ENCODE results near the gene ALCAM.
A peak's percentile ranks its signal among the peaks of the same experiment; 100 is the strongest.

ALCAM gene

GRCh38 chr3:105369500-105370371 lies 3.0 kb downstream of the ALCAM start:
- H3K79me1 ChIP-seq (ENCODE audit: low read length): peaks cover 12% of the 10 kb centered on the region
- no peak overlapping the region for H2AK5ac ChIP-seq (ENCODE audit: low read length)
- H4K8ac ChIP-seq (ENCODE audit: low read depth, low read length): peak overlapping the region; percentile 72
- no peaks in the 10 kb centered on the region for H3K9me3 ChIP-seq (ENCODE audit: insufficient read depth, low read depth, low read length)
- H2BK120ac ChIP-seq (ENCODE audit: insufficient read depth, low read length, poor library complexity): peak overlapping the region; percentile 2
- peaks cover 0 to 3% of the 10 kb centered on the region in 2 experiments for H3K4me1 ChIP-seq (ENCODE audit: control insufficient read depth in 1 of 2, insufficient read depth in 2 of 2, low read length in 2 of 2)
- H3K4ac ChIP-seq (ENCODE audit: low read depth, low read length): peak overlapping the region; percentile 36
- H4K12ac ChIP-seq (ENCODE audit: low read depth, low read length): peak overlapping the region; percentile 11
- peak overlapping the region; percentile 76 for H3K4me3 ChIP-seq (ENCODE audit: low read depth, low read length)
- H3K4me2 ChIP-seq (ENCODE audit: low read length): peak overlapping the region; percentile 93
- no peaks in the 10 kb centered on the region for H3K27me3 ChIP-seq (ENCODE audit: insufficient read depth, low read length)
- peak in 1 of 2 donors; percentile 29 for DNase-seq
- H3K79me2 ChIP-seq (ENCODE audit: control insufficient read depth, insufficient read depth, low read length, poor library complexity): peaks cover 10% of the 10 kb centered on the region
- H3K36me3 ChIP-seq (ENCODE audit: control insufficient read depth in 1 of 2, insufficient read depth in 2 of 2, low read length in 2 of 2): no peaks in the 10 kb centered on the region
- peak overlapping the region; percentile 32 for H3K18ac ChIP-seq (ENCODE audit: low read length)
- H3K9ac ChIP-seq (ENCODE audit: low read length): peak overlapping the region; percentile 69
- H2AFZ ChIP-seq (ENCODE audit: insufficient read depth, low read length, poor library complexity): peak overlapping the region; percentile 56
- H2BK12ac ChIP-seq (ENCODE audit: low read length): no peak overlapping the region
- peak overlapping the region; percentile 8 for H3K27ac ChIP-seq (ENCODE audit: low read depth, low read length)
- no CpG with 5 or more reads among the region's 22 CpGs for WGBS (ENCODE audit: extremely low coverage, insufficient coverage, insufficient read length)
- H3K23ac ChIP-seq (ENCODE audit: low read length): no peak overlapping the region
- peak overlapping the region; percentile 11 for H3K14ac ChIP-seq (ENCODE audit: low read length)
- peak overlapping the region; percentile 0 for H4K91ac ChIP-seq (ENCODE audit: low read depth, low read length)
- peak overlapping the region; percentile 8 for H2BK5ac ChIP-seq (ENCODE audit: low read depth, low read length, poor library complexity)

GRCh38 chr3:105373383-105373782 lies 6.7 kb downstream of the ALCAM start:
- no peak overlapping the region for H4K8ac ChIP-seq (ENCODE audit: low read depth, low read length)
- no peak overlapping the region for H3K18ac ChIP-seq (ENCODE audit: low read length)
- H3K23ac ChIP-seq (ENCODE audit: low read length): no peak overlapping the region
- no peak for DNase-seq
- H3K27ac ChIP-seq (ENCODE audit: low read depth, low read length): no peak overlapping the region
- H2BK120ac ChIP-seq (ENCODE audit: insufficient read depth, low read length, poor library complexity): no peak overlapping the region
- no peak overlapping the region for H3K14ac ChIP-seq (ENCODE audit: low read length)
- H3K4me2 ChIP-seq (ENCODE audit: low read length): no peak overlapping the region
- peaks cover 5% of the 10 kb centered on the region for H3K79me1 ChIP-seq (ENCODE audit: low read length)
- H3K4ac ChIP-seq (ENCODE audit: low read depth, low read length): no peak overlapping the region
- no peak overlapping the region for H3K4me3 ChIP-seq (ENCODE audit: low read depth, low read length)
- no peak overlapping the region for H4K12ac ChIP-seq (ENCODE audit: low read depth, low read length)
- H3K9me3 ChIP-seq (ENCODE audit: insufficient read depth, low read depth, low read length): no peaks in the 10 kb centered on the region
- peaks cover 4% of the 10 kb centered on the region for H3K79me2 ChIP-seq (ENCODE audit: control insufficient read depth, insufficient read depth, low read length, poor library complexity)
- no peak overlapping the region for H3K9ac ChIP-seq (ENCODE audit: low read length)
- no peaks in the 10 kb centered on the region for H3K4me1 ChIP-seq (ENCODE audit: control insufficient read depth in 1 of 2, insufficient read depth in 2 of 2, low read length in 2 of 2)
- H3K27me3 ChIP-seq (ENCODE audit: insufficient read depth, low read length): no peaks in the 10 kb centered on the region
- H3K36me3 ChIP-seq (ENCODE audit: control insufficient read depth in 1 of 2, insufficient read depth in 2 of 2, low read length in 2 of 2): no peaks in the 10 kb centered on the region
- H2AFZ ChIP-seq (ENCODE audit: insufficient read depth, low read length, poor library complexity): no peak overlapping the region
- no peak overlapping the region for H2BK5ac ChIP-seq (ENCODE audit: low read depth, low read length, poor library complexity)
- H2AK5ac ChIP-seq (ENCODE audit: low read length): no peak overlapping the region
- H4K91ac ChIP-seq (ENCODE audit: low read depth, low read length): no peak overlapping the region
- H2BK12ac ChIP-seq (ENCODE audit: low read length): no peak overlapping the region

- Histone ChIP-seq H3K4me3 (ENCODE audit: low read depth, low read length) (no peak overlapping the region), H2AK5ac (ENCODE audit: low read length) (no peak overlapping the region), H3K14ac (ENCODE audit: low read length) (no peak overlapping the region), H3K27ac (ENCODE audit: low read depth, low read length) (no peak overlapping the region), H3K79me1 (ENCODE audit: low read length) (no peaks in the 10 kb centered on the region), H2AFZ (ENCODE audit: insufficient read depth, low read length, poor library complexity) (no peak overlapping the region), H4K12ac (ENCODE audit: low read depth, low read length) (no peak overlapping the region), H3K23ac (ENCODE audit: low read length) (no peak overlapping the region), H3K4me2 (ENCODE audit: low read length) (no peak overlapping the region), H2BK12ac (ENCODE audit: low read length) (no peak overlapping the region), H2BK120ac (ENCODE audit: insufficient read depth, low read length, poor library complexity) (no peak overlapping the region), H3K9me3 (ENCODE audit: insufficient read depth, low read depth, low read length) (no peaks in the 10 kb centered on the region), H4K8ac (ENCODE audit: low read depth, low read length) (no peak overlapping the region), H3K18ac (ENCODE audit: low read length) (no peak overlapping the region), H2BK5ac (ENCODE audit: low read depth, low read length, poor library complexity) (no peak overlapping the region), H3K9ac (ENCODE audit: low read length) (no peak overlapping the region), H3K4me1 (ENCODE audit: control insufficient read depth in 1 of 2, insufficient read depth in 2 of 2, low read length in 2 of 2) (no peaks in the 10 kb centered on the region), H4K91ac (ENCODE audit: low read depth, low read length) (no peak overlapping the region), H3K36me3 (ENCODE audit: control insufficient read depth in 1 of 2, insufficient read depth in 2 of 2, low read length in 2 of 2) (no peaks in the 10 kb centered on the region), H3K4ac (ENCODE audit: low read depth, low read length) (no peak overlapping the region), H3K79me2 (ENCODE audit: control insufficient read depth, insufficient read depth, low read length, poor library complexity) (no peaks in the 10 kb centered on the region), H3K27me3 (ENCODE audit: insufficient read depth, low read length) (no peaks in the 10 kb centered on the region)
- DNase-seq: no peak
- no CpG with 5 or more reads among the region's 8 CpGs for WGBS (ENCODE audit: extremely low coverage, insufficient coverage, insufficient read length)
Measured at GRCh38 chr3:105375750-105376511, 9.2 kb downstream of the ALCAM start.

- Histone ChIP-seq H3K36me3 (ENCODE audit: control insufficient read depth in 1 of 2, insufficient read depth in 2 of 2, low read length in 2 of 2) (no peaks in the 10 kb centered on the region), H3K14ac (ENCODE audit: low read length) (no peak overlapping the region), H3K4me3 (ENCODE audit: low read depth, low read length) (no peak overlapping the region), H3K27me3 (ENCODE audit: insufficient read depth, low read length) (no peaks in the 10 kb centered on the region), H2AFZ (ENCODE audit: insufficient read depth, low read length, poor library complexity) (no peak overlapping the region), H2BK120ac (ENCODE audit: insufficient read depth, low read length, poor library complexity) (no peak overlapping the region), H4K12ac (ENCODE audit: low read depth, low read length) (no peak overlapping the region), H3K79me1 (ENCODE audit: low read length) (no peaks in the 10 kb centered on the region), H3K18ac (ENCODE audit: low read length) (no peak overlapping the region), H3K23ac (ENCODE audit: low read length) (no peak overlapping the region), H3K9me3 (ENCODE audit: insufficient read depth, low read depth, low read length) (no peaks in the 10 kb centered on the region), H3K4me2 (ENCODE audit: low read length) (no peak overlapping the region), H2BK12ac (ENCODE audit: low read length) (no peak overlapping the region), H2BK5ac (ENCODE audit: low read depth, low read length, poor library complexity) (no peak overlapping the region), H4K8ac (ENCODE audit: low read depth, low read length) (no peak overlapping the region), H3K4me1 (ENCODE audit: control insufficient read depth in 1 of 2, insufficient read depth in 2 of 2, low read length in 2 of 2) (no peaks in the 10 kb centered on the region), H4K91ac (ENCODE audit: low read depth, low read length) (no peak overlapping the region), H3K9ac (ENCODE audit: low read length) (no peak overlapping the region), H3K79me2 (ENCODE audit: control insufficient read depth, insufficient read depth, low read length, poor library complexity) (no peaks in the 10 kb centered on the region), H3K4ac (ENCODE audit: low read depth, low read length) (no peak overlapping the region), H2AK5ac (ENCODE audit: low read length) (no peak overlapping the region), H3K27ac (ENCODE audit: low read depth, low read length) (no peak overlapping the region)
- no CpG with 5 or more reads among the region's 2 CpGs for WGBS (ENCODE audit: extremely low coverage, insufficient coverage, insufficient read length)
- no peak for DNase-seq
Measured at GRCh38 chr3:105377716-105378115, 11.0 kb downstream of the ALCAM start.

Data from trophoblast cell (in vitro differentiated cells and primary cell).